Breast epithelium (tissue), 3 donors: Measurements from ENCODE around the gene RRP15.

Source experiments
- CTCF ChIP-seq, 3 donors: fragments of 450-650 bp; IDR thresholded peaks; one replicate each; pipeline ENCODE4 v1.5.1; 2016 to 2017; ENCODE audit warnings: antibody characterized with exemption in 3 of 3, mild to moderate bottlenecking in 3 of 3, moderate library complexity in 3 of 3
- POLR2AphosphoS5 ChIP-seq, 3 donors: sonication (generic); formaldehyde crosslinking; IDR thresholded peaks; one replicate each; pipeline ENCODE4 v1.6.1; 2017; ENCODE audit warnings: antibody characterized with exemption in 3 of 3

DNA sequence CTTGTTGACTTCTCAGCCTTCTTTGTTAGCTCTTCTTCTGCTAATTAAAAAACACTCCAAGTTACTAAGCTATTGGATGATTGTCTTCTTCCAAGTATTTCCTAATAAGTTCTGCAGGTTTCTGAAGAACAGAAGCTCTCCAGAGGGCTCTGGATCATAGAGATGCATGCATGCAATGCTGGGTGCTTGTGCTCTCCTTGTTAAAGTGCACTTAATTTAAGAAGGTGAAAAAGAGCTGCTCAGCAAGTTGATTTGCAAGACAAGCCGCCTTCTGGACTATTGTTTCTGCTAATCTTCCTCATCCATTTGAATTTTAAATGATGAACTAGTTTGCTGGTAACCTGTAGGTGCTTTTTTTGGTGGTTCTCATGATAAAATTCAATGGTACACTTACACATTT is 16.1 kb downstream of the RRP15 start:
- TF ChIP-seq CTCF (IDR thresholded peaks at IDR 0.05) = no peak
- no peak for TF ChIP-seq POLR2AphosphoS5 (IDR thresholded peaks at IDR 0.05)
